ENCODE data around the gene ZFAND2B.

DNA sequence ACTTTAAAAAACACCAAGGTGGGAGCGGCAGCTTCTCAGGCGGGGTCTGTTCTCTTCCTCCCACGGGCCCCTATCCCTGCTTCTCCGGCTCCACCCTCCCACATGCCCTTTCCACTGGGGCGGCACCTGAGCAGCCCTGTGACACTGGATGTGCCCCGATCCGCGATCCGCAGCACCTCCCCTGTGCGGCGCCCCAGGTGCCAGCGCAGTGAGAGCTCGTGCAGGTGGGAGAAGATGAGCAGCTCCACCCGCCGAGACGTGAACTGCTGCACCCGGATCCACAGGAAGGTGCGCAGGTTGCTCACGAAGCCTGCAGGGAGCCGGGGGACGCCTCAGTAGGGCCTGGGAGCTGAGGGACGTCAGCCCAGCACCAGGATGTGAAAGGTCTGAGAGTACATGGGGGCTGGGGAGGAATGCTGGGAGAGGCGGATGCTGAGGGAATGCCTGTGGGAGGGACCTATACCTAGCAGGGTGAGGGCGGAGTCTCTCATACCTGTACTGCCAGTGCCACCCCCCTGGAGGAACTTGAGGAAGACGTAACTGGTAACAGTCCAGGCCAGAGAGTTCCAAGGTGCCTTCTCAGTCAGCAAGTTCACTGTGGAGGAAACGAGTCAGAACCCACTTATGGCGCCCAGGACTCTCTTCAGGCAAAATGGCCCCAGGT, 9.4 kb downstream of the ZFAND2B start:
- no peak for TF ChIP-seq POLR2AphosphoS5 (IDR thresholded peaks at IDR 0.05; ENCODE audit: low read depth, low read length)
- TF ChIP-seq RFX5 (IDR thresholded peaks at IDR 0.05; ENCODE audit: low read length) = no peak
- TF ChIP-seq TAF1 (IDR thresholded peaks at IDR 0.05; ENCODE audit: borderline replicate concordance, low read depth, low read length) = no peak
- TF ChIP-seq YY1 (IDR thresholded peaks at IDR 0.05; ENCODE audit: low read depth) = no peak
- TF ChIP-seq, protein P1, sequence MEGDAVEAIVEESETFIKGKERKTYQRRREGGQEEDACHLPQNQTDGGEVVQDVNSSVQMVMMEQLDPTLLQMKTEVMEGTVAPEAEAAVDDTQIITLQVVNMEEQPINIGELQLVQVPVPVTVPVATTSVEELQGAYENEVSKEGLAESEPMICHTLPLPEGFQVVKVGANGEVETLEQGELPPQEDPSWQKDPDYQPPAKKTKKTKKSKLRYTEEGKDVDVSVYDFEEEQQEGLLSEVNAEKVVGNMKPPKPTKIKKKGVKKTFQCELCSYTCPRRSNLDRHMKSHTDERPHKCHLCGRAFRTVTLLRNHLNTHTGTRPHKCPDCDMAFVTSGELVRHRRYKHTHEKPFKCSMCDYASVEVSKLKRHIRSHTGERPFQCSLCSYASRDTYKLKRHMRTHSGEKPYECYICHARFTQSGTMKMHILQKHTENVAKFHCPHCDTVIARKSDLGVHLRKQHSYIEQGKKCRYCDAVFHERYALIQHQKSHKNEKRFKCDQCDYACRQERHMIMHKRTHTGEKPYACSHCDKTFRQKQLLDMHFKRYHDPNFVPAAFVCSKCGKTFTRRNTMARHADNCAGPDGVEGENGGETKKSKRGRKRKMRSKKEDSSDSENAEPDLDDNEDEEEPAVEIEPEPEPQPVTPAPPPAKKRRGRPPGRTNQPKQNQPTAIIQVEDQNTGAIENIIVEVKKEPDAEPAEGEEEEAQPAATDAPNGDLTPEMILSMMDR (IDR thresholded peaks at IDR 0.05) = no peak
- no peak for TF ChIP-seq TEAD4 (IDR thresholded peaks at IDR 0.05; ENCODE audit: borderline replicate concordance, insufficient read depth)

Data from SK-N-SH (cell line).